ENCODE measurements around the gene ADGRG3.

GRCh38 chr16:57711993-57712392, 43.9 kb downstream of the ADGRG3 start:
- TF ChIP-seq FOXK2 (IDR thresholded peaks at IDR 0.05) (no peak), NR2C1 (IDR thresholded peaks at IDR 0.05) (no peak), POLR2A (IDR thresholded peaks at IDR 0.05; ENCODE audit: low read depth, low read length) (no peak), TAF1 (IDR thresholded peaks at IDR 0.05; ENCODE audit: borderline replicate concordance, low read depth, low read length) (no peak), CREM (IDR thresholded peaks at IDR 0.05; ENCODE audit: low read depth) (no peak), EZH2 (IDR thresholded peaks at IDR 0.05; ENCODE audit: borderline replicate concordance, control insufficient read depth, low read depth, low read length) (no peak), SUZ12 (IDR thresholded peaks at IDR 0.05; ENCODE audit: unreplicated experiment) (no peak), YY1 (IDR thresholded peaks at IDR 0.05; ENCODE audit: low read depth, low read length) (no peak), FOS (IDR thresholded peaks at IDR 0.05; ENCODE audit: borderline replicate concordance, extremely low read depth, insufficient read length) (no peak), CTCF (IDR thresholded peaks at IDR 0.05 in 2 of 3, conservative IDR thresholded peaks at IDR 0.05 in 1 of 3; ENCODE audit: control insufficient read depth in 2 of 3, extremely low read depth in 1 of 3, insufficient read depth in 1 of 3, low read depth in 3 of 3, low read length in 3 of 3) (no peak)
